HEK293 (cell line): ENCODE measurements around the gene KIAA1671.
A peak's percentile ranks its signal among the peaks of the same experiment; 100 is the strongest.

ENCODE experiments used
- CTCF ChIA-PET: fragments of 350-600 bp; formaldehyde crosslinking; extraction: SDS; loops from one replicate; lab custom pipeline; 2021; ENCODE audit warnings: antibody characterized with exemption; lab: Yijun Ruan, JAX
- POLR2A ChIA-PET: fragments of 300-600 bp; formaldehyde crosslinking; extraction: SDS; loops from one replicate; lab custom pipeline; 2020; ENCODE audit warnings: antibody characterized with exemption, inconsistent platforms; lab: Yijun Ruan, JAX
- H3K27ac ChIP-seq: fragments of 200-500 bp; sonication (Bioruptor generic); 2 replicates; pipeline ENCODE4 v1.5.1; 2014; ENCODE audit warnings: low read depth, low read length, control low read depth, inconsistent platforms; ENCODE audit errors: extremely low read depth
- H3K36me3 ChIP-seq, 2 experiments: fragments of 200-500 bp in 1 of 2; sonication (Bioruptor generic) in 1 of 2; 1 replicate in 1 of 2; 2 replicates in 1 of 2; pipeline ENCODE4 v1.5.1; 2014 to 2017; ENCODE audit warnings: inconsistent platforms in 2 of 2, low read length in 2 of 2; ENCODE audit not compliant: control insufficient read depth in 2 of 2, insufficient read depth in 1 of 2
- H3K4me1 ChIP-seq: fragments of 200-500 bp; sonication (Bioruptor generic); 2 replicates; pipeline ENCODE4 v1.5.1; 2014; ENCODE audit warnings: mild to moderate bottlenecking, low read length, inconsistent platforms; ENCODE audit not compliant: control insufficient read depth, insufficient read depth
- H3K4me3 ChIP-seq: 2 replicates; pipeline ENCODE4 v1.5.1; 2011; ENCODE audit warnings: low read depth, mild to moderate bottlenecking, control low read depth, low read length, moderate library complexity
- H3K9me3 ChIP-seq: fragments of 200-500 bp; sonication (Bioruptor generic); 2 replicates; pipeline ENCODE4 v1.5.1; 2014; ENCODE audit warnings: low read depth, low read length, inconsistent platforms; ENCODE audit not compliant: control insufficient read depth, insufficient read depth
- HOXA7 ChIP-seq: sonication (generic); formaldehyde crosslinking; IDR thresholded peaks from 2 replicates; pipeline ENCODE4 v1.8.1; 2022; ENCODE audit warnings: missing genetic modification reagents, borderline replicate concordance
- KLF8 ChIP-seq: fragments of 450-650 bp; formaldehyde crosslinking; IDR thresholded peaks from 2 replicates; pipeline ENCODE4 v1.5.1; 2016; ENCODE audit warnings: missing biosample characterization, missing genetic modification characterization
- PBX3 ChIP-seq: sonication (generic); formaldehyde crosslinking; IDR thresholded peaks from 2 replicates; pipeline ENCODE4 v1.8.1; 2022; ENCODE audit warnings: mild to moderate bottlenecking, moderate library complexity, missing genetic modification reagents
- REPIN1 ChIP-seq: fragments of 450-650 bp; formaldehyde crosslinking; IDR thresholded peaks from 2 replicates; pipeline ENCODE4 v1.5.1; 2017; ENCODE audit warnings: missing biosample characterization, missing genetic modification characterization, low read depth
- ZBTB11 ChIP-seq: fragments of 450-650 bp; formaldehyde crosslinking; conservative IDR thresholded peaks from 2 replicates; pipeline ENCODE4 v1.5.1; 2016; ENCODE audit warnings: low read depth, missing biosample characterization, missing genetic modification characterization
- ZBTB17 ChIP-seq: fragments of 450-650 bp; formaldehyde crosslinking; IDR thresholded peaks from 2 replicates; pipeline ENCODE4 v1.5.1; 2016; ENCODE audit warnings: missing biosample characterization, missing genetic modification characterization
- ZBTB20 ChIP-seq: fragments of 450-650 bp; formaldehyde crosslinking; IDR thresholded peaks from 2 replicates; pipeline ENCODE4 v1.5.1; 2016; ENCODE audit warnings: missing biosample characterization, missing genetic modification characterization
- ZFHX2 ChIP-seq: fragments of 450-650 bp; formaldehyde crosslinking; conservative IDR thresholded peaks from 2 replicates; pipeline ENCODE4 v1.5.1; 2016; ENCODE audit warnings: missing biosample characterization, missing genetic modification characterization
- ZNF223 ChIP-seq: fragments of 450-650 bp; formaldehyde crosslinking; IDR thresholded peaks from 2 replicates; pipeline ENCODE4 v1.5.1; 2016; ENCODE audit warnings: missing biosample characterization, missing genetic modification characterization
- ZNF248 ChIP-seq: fragments of 450-650 bp; formaldehyde crosslinking; IDR thresholded peaks from 2 replicates; pipeline ENCODE4 v1.5.1; 2017; ENCODE audit warnings: missing biosample characterization, missing genetic modification characterization
- ZNF335 ChIP-seq: fragments of 450-650 bp; formaldehyde crosslinking; conservative IDR thresholded peaks from 2 replicates; pipeline ENCODE4 v1.5.1; 2016; ENCODE audit warnings: missing biosample characterization, missing genetic modification characterization
- ZNF521 ChIP-seq: fragments of 450-650 bp; formaldehyde crosslinking; IDR thresholded peaks from 2 replicates; pipeline ENCODE4 v1.5.1; 2017; ENCODE audit warnings: missing biosample characterization, mild to moderate bottlenecking, missing genetic modification characterization
- ZNF600 ChIP-seq: fragments of 450-650 bp; formaldehyde crosslinking; IDR thresholded peaks from 2 replicates; pipeline ENCODE4 v1.5.1; 2016; ENCODE audit warnings: missing biosample characterization, missing genetic modification characterization
- ZNF677 ChIP-seq: fragments of 450-650 bp; IDR thresholded peaks from 2 replicates; pipeline ENCODE4 v1.5.0; 2018; ENCODE audit warnings: missing biosample characterization, mild to moderate bottlenecking, missing genetic modification characterization, moderate library complexity
- ZNF76 ChIP-seq: fragments of 450-650 bp; formaldehyde crosslinking; IDR thresholded peaks from 2 replicates; pipeline ENCODE4; 2016; ENCODE audit warnings: low read depth, missing biosample characterization, missing genetic modification characterization, borderline replicate concordance
- ZNF768 ChIP-seq: fragments of 450-650 bp; formaldehyde crosslinking; IDR thresholded peaks from 2 replicates; pipeline ENCODE4 v1.5.1; 2018; ENCODE audit warnings: missing biosample characterization, mild to moderate bottlenecking, missing genetic modification characterization
- ZXDB ChIP-seq: fragments of 450-650 bp; formaldehyde crosslinking; IDR thresholded peaks from 2 replicates; pipeline ENCODE4 v1.5.1; 2016; ENCODE audit warnings: missing biosample characterization, missing genetic modification characterization
- TF ChIP-seq, protein P1 (sequence below): fragments of 450-650 bp; formaldehyde crosslinking; IDR thresholded peaks from 2 replicates; pipeline ENCODE4 v1.5.0; 2017; ENCODE audit warnings: missing biosample characterization, missing genetic modification characterization, borderline replicate concordance
- TF ChIP-seq, protein P2 (sequence below): fragments of 450-650 bp; formaldehyde crosslinking; optimal IDR thresholded peaks from 2 replicates; pipeline ENCODE3; 2016; ENCODE audit warnings: missing biosample characterization, mild to moderate bottlenecking, missing genetic modification characterization
- TF ChIP-seq, protein P3 (sequence below): fragments of 450-650 bp; formaldehyde crosslinking; IDR thresholded peaks from 2 replicates; pipeline ENCODE4 v1.5.1; 2016; ENCODE audit warnings: missing biosample characterization, missing genetic modification characterization
- TF ChIP-seq, protein P4 (sequence below): fragments of 450-650 bp; formaldehyde crosslinking; IDR thresholded peaks from 2 replicates; pipeline ENCODE4 v1.5.1; 2017; ENCODE audit warnings: missing biosample characterization, missing genetic modification characterization

Gene KIAA1671

GRCh38 chr22:24948356-24949202, 3.9 kb upstream of the KIAA1671 start:
- H3K4me1 ChIP-seq, result 0 out of 2 replicates have a peak, but pooled peaks cover 1% of the 10 kb centered on the region
- POLR2A ChIA-PET, result no interaction called here
- no peaks in the 10 kb centered on the region for H3K36me3 ChIP-seq
- H3K9me3 ChIP-seq, result no peaks in the 10 kb centered on the region
- H3K4me3 ChIP-seq, result no peak overlapping the region
- H3K27ac ChIP-seq, result no peak overlapping the region
- TF ChIP-seq ZNF768 (tag by site-specific recombination) (peak; percentile 75; the same call in 1 of the 2 replicates), ZNF521 (tag by site-specific recombination) (no peak)
- TF ChIP-seq, all 188 proteins: peak for 1
- CTCF ChIA-PET, result interaction anchor here (0.8 to 7.9 kb wide), 4 partner anchors 10 to 111 kb away, joined by 3 to 66 read pairs (median 30); no protein-coding TSS in a partner anchor

GRCh38 chr22:24950272-24950902, 2.1 kb upstream of the KIAA1671 start:
- no peak overlapping the region for H3K27ac ChIP-seq
- peaks cover 10% of the 10 kb centered on the region; the same call in 1 of the 2 replicates for H3K4me1 ChIP-seq
- no peaks in the 10 kb centered on the region for H3K9me3 ChIP-seq
- CTCF ChIA-PET, result interaction anchor here (0.6 to 7.9 kb wide), 7 partner anchors 12 to 107 kb away, joined by 3 to 66 read pairs (median 6); no protein-coding TSS in a partner anchor
- H3K36me3 ChIP-seq, result no peaks in the 10 kb centered on the region
- POLR2A ChIA-PET, result interaction anchor here (0.5 to 0.6 kb wide), 2 partner anchors 9 to 92 kb away, joined by 4 read pairs; no protein-coding TSS in a partner anchor
- no peak overlapping the region; the same call in 1 of the 2 replicates for H3K4me3 ChIP-seq
- peak; percentile 90 for TF ChIP-seq ZNF76
- peak; percentile 43; the same call in 1 of the 2 replicates for TF ChIP-seq ZBTB20 (tag by site-specific recombination)
- TF ChIP-seq ZBTB11 (tag by site-specific recombination), result peak; percentile 82
- TF ChIP-seq, protein P1, sequence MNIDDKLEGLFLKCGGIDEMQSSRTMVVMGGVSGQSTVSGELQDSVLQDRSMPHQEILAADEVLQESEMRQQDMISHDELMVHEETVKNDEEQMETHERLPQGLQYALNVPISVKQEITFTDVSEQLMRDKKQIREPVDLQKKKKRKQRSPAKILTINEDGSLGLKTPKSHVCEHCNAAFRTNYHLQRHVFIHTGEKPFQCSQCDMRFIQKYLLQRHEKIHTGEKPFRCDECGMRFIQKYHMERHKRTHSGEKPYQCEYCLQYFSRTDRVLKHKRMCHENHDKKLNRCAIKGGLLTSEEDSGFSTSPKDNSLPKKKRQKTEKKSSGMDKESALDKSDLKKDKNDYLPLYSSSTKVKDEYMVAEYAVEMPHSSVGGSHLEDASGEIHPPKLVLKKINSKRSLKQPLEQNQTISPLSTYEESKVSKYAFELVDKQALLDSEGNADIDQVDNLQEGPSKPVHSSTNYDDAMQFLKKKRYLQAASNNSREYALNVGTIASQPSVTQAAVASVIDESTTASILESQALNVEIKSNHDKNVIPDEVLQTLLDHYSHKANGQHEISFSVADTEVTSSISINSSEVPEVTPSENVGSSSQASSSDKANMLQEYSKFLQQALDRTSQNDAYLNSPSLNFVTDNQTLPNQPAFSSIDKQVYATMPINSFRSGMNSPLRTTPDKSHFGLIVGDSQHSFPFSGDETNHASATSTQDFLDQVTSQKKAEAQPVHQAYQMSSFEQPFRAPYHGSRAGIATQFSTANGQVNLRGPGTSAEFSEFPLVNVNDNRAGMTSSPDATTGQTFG (tag by site-specific recombination), result no peak
- no peak for TF ChIP-seq ZNF223
- TF ChIP-seq PBX3 (CRISPR knock-in tag), result no peak
- TF ChIP-seq, protein P2, sequence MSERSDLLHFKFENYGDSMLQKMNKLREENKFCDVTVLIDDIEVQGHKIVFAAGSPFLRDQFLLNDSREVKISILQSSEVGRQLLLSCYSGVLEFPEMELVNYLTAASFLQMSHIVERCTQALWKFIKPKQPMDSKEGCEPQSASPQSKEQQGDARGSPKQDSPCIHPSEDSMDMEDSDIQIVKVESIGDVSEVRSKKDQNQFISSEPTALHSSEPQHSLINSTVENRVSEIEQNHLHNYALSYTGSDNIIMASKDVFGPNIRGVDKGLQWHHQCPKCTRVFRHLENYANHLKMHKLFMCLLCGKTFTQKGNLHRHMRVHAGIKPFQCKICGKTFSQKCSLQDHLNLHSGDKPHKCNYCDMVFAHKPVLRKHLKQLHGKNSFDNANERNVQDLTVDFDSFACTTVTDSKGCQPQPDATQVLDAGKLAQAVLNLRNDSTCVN (tag by site-specific recombination), result no peak
- TF ChIP-seq ZXDB, result peak; percentile 66
- TF ChIP-seq ZNF677, result no peak
- TF ChIP-seq, protein P3, sequence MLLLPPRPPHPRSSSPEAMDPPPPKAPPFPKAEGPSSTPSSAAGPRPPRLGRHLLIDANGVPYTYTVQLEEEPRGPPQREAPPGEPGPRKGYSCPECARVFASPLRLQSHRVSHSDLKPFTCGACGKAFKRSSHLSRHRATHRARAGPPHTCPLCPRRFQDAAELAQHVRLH, result peak; percentile 19; the same call in 1 of the 2 replicates
- 0 out of 2 replicates have a peak, but pooled peaks have one; percentile 12 for TF ChIP-seq ZFHX2 (tag by site-specific recombination)
- TF ChIP-seq ZNF335 (tag by site-specific recombination), result peak; percentile 94
- TF ChIP-seq HOXA7 (CRISPR knock-in tag), result no peak
- no peak for TF ChIP-seq ZNF248 (tag by site-specific recombination)
- TF ChIP-seq ZNF600 (tag by site-specific recombination), result peak; percentile 55
- TF ChIP-seq REPIN1 (tag by site-specific recombination), result no peak
- TF ChIP-seq KLF8 (tag by site-specific recombination), result 0 out of 2 replicates have a peak, but pooled peaks have one; percentile 30
- TF ChIP-seq ZBTB17 (tag by site-specific recombination), result peak; percentile 87
- TF ChIP-seq, protein P4, sequence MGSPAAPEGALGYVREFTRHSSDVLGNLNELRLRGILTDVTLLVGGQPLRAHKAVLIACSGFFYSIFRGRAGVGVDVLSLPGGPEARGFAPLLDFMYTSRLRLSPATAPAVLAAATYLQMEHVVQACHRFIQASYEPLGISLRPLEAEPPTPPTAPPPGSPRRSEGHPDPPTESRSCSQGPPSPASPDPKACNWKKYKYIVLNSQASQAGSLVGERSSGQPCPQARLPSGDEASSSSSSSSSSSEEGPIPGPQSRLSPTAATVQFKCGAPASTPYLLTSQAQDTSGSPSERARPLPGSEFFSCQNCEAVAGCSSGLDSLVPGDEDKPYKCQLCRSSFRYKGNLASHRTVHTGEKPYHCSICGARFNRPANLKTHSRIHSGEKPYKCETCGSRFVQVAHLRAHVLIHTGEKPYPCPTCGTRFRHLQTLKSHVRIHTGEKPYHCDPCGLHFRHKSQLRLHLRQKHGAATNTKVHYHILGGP (tag by site-specific recombination), result peak; percentile 55; the same call in 1 of the 2 replicates
